WTC11 (cell line): ENCODE measurements around the gene PARM1.

Source experiments
- ESRRA ChIP-seq: sonication (generic); formaldehyde crosslinking; IDR thresholded peaks from 2 replicates; pipeline ENCODE4 v1.8.1; 2022; ENCODE audit warnings: mild to moderate bottlenecking, missing genetic modification reagents, borderline replicate concordance
- JUN ChIP-seq: sonication (generic); formaldehyde crosslinking; IDR thresholded peaks from 2 replicates; pipeline ENCODE4 v1.8.0; 2023; ENCODE audit warnings: mild to moderate bottlenecking, missing genetic modification reagents
- ZNF232 ChIP-seq: sonication (generic); formaldehyde crosslinking; IDR thresholded peaks from 2 replicates; pipeline ENCODE4 v1.8.0; 2022; ENCODE audit warnings: mild to moderate bottlenecking, missing genetic modification reagents
- TF ChIP-seq, protein P1 (sequence below): sonication (generic); formaldehyde crosslinking; IDR thresholded peaks from 2 replicates; pipeline ENCODE4 v1.8.1; 2023; ENCODE audit warnings: mild to moderate bottlenecking, missing genetic modification reagents, moderate library complexity
- TF ChIP-seq, protein P2 (sequence below): fragments of 200-600 bp; IDR thresholded peaks from 2 replicates; pipeline ENCODE4 v1.8.0; 2022; ENCODE audit warnings: antibody characterized with exemption
- TF ChIP-seq, protein P3 (sequence below): sonication (generic); formaldehyde crosslinking; IDR thresholded peaks from 2 replicates; pipeline ENCODE4 v1.8.0; 2022; ENCODE audit warnings: mild to moderate bottlenecking, missing genetic modification reagents
- TF ChIP-seq, protein P4 (sequence below): sonication (generic); formaldehyde crosslinking; IDR thresholded peaks from 2 replicates; pipeline ENCODE4 v1.8.1; 2022; ENCODE audit warnings: low read depth, missing genetic modification reagents, borderline replicate concordance

DNA sequence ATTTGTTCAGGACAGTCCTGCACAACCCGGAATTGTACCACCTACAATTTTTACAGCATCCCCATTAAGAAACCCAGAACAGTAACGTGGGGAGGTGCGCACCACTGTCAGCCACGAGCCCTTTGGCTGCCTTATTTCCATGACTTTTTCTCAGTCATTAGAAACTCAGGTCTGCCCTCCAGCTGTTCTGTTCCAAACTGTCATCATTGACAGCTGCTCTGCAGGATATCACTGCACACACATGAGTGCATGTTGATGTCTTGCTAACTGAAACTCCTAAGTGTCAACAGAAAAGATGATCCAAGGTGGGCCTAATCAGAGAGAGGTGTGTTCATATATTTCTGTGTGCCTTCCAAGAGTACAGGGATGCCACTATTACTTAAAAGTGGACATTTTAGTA lies 123.4 kb downstream of the PARM1 start:
- TF ChIP-seq, protein P1, sequence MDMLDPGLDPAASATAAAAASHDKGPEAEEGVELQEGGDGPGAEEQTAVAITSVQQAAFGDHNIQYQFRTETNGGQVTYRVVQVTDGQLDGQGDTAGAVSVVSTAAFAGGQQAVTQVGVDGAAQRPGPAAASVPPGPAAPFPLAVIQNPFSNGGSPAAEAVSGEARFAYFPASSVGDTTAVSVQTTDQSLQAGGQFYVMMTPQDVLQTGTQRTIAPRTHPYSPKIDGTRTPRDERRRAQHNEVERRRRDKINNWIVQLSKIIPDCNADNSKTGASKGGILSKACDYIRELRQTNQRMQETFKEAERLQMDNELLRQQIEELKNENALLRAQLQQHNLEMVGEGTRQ (CRISPR knock-in tag): no peak
- TF ChIP-seq, protein P2, sequence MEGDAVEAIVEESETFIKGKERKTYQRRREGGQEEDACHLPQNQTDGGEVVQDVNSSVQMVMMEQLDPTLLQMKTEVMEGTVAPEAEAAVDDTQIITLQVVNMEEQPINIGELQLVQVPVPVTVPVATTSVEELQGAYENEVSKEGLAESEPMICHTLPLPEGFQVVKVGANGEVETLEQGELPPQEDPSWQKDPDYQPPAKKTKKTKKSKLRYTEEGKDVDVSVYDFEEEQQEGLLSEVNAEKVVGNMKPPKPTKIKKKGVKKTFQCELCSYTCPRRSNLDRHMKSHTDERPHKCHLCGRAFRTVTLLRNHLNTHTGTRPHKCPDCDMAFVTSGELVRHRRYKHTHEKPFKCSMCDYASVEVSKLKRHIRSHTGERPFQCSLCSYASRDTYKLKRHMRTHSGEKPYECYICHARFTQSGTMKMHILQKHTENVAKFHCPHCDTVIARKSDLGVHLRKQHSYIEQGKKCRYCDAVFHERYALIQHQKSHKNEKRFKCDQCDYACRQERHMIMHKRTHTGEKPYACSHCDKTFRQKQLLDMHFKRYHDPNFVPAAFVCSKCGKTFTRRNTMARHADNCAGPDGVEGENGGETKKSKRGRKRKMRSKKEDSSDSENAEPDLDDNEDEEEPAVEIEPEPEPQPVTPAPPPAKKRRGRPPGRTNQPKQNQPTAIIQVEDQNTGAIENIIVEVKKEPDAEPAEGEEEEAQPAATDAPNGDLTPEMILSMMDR: no peak
- TF ChIP-seq ESRRA (CRISPR knock-in tag) (no peak), ZNF232 (CRISPR knock-in tag) (no peak), JUN (CRISPR knock-in tag) (no peak)
- TF ChIP-seq, protein P3, sequence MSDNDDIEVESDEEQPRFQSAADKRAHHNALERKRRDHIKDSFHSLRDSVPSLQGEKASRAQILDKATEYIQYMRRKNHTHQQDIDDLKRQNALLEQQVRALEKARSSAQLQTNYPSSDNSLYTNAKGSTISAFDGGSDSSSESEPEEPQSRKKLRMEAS (CRISPR knock-in tag): no peak
- TF ChIP-seq, protein P4, sequence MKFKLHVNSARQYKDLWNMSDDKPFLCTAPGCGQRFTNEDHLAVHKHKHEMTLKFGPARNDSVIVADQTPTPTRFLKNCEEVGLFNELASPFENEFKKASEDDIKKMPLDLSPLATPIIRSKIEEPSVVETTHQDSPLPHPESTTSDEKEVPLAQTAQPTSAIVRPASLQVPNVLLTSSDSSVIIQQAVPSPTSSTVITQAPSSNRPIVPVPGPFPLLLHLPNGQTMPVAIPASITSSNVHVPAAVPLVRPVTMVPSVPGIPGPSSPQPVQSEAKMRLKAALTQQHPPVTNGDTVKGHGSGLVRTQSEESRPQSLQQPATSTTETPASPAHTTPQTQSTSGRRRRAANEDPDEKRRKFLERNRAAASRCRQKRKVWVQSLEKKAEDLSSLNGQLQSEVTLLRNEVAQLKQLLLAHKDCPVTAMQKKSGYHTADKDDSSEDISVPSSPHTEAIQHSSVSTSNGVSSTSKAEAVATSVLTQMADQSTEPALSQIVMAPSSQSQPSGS (CRISPR knock-in tag): no peak
